Tibial nerve (tissue), 4 donors: ENCODE results near the gene HIP1. TPM values are rescaled to one million over a fixed set of nuclear protein-coding genes. Genes with fewer than 3 reads are reported as not detected.

ENCODE experiments used
- DNase-seq, 2 donors: peaks; one replicate each; pipeline ENCODE4 v3.0.0-alpha.2; 2019; ENCODE audit warnings: low spot score in 2 of 2
- H3K27ac ChIP-seq, 4 donors: fragments of 200-600 bp; sonication (generic) in 3 of 4; one replicate each; pipeline ENCODE4 v1.5.1; 2017 to 2019; ENCODE audit warnings: mild to moderate bottlenecking in 1 of 4
- H3K27me3 ChIP-seq, 2 donors: fragments of 200-600 bp; sonication (generic) in 1 of 2; one replicate each; pipeline versions ENCODE4 v1.5.1 to v1.6.0; 2017 to 2019
- H3K36me3 ChIP-seq, 3 donors: fragments of 200-600 bp; sonication (generic); one replicate each; pipeline ENCODE4 v1.5.1; 2018 to 2019
- H3K4me1 ChIP-seq, 4 donors: fragments of 200-600 bp; sonication (generic) in 3 of 4; one replicate each; pipeline ENCODE4 v1.5.1; 2017 to 2019
- H3K4me3 ChIP-seq, 4 donors: fragments of 200-600 bp; sonication (generic) in 3 of 4; one replicate each; pipeline ENCODE4 v1.5.1; 2017 to 2019; ENCODE audit warnings: mild to moderate bottlenecking in 1 of 4, moderate library complexity in 1 of 4
- H3K9me3 ChIP-seq, 4 donors: fragments of 200-600 bp; sonication (generic) in 3 of 4; one replicate each; pipeline ENCODE4 v1.5.1; 2017 to 2019
- CTCF ChIP-seq, 5 experiments: fragments of 200-600 bp in 3 of 5; fragments of 450-650 bp in 2 of 5; sonication (generic) in 3 of 5; IDR thresholded peaks; one replicate each; pipeline ENCODE4 v1.5.1; 2016 to 2019; ENCODE audit warnings: antibody characterized with exemption in 5 of 5, mild to moderate bottlenecking in 3 of 5, moderate library complexity in 2 of 5
- EP300 ChIP-seq, 2 donors: sonication (generic); formaldehyde crosslinking; IDR thresholded peaks; one replicate each; pipeline ENCODE4 v1.6.1; 2017; ENCODE audit warnings: antibody characterized with exemption in 2 of 2, mild to moderate bottlenecking in 1 of 2
- POLR2A ChIP-seq, 2 donors: fragments of 450-650 bp; IDR thresholded peaks; one replicate each; pipeline ENCODE4 v1.6.1; 2017; ENCODE audit warnings: antibody characterized with exemption in 2 of 2, mild to moderate bottlenecking in 2 of 2, moderate library complexity in 2 of 2
- WGBS, 2 donors: methylation state at CpG; one replicate each; pipeline ENCODE4 v1.1.5; 2018; 5-methylcytosine and 5-hydroxymethylcytosine counted together
- total RNA-seq, 4 donors: library from RNA; depleted of rRNA; stranded (reverse); fragments of >200 nt; gene quantifications; one replicate each; pipeline ENCODE4 v1.1.0, GENCODE V29; 2016

Gene HIP1
- total RNA-seq, 4 donors from 2014 or later = 43.2 to 59.7 (median 49.8) TPM

GRCh38 chr7:75691793-75692543, 46.8 kb downstream of the HIP1 start:
- DNase-seq = no peak

GRCh38 chr7:75690121-75690523, 48.6 kb downstream of the HIP1 start:
- H3K9me3 ChIP-seq = no peaks in the 10 kb centered on the region
- H3K36me3 ChIP-seq = no peaks in the 10 kb centered on the region
- no peak for DNase-seq
- no peak overlapping the region for H3K4me3 ChIP-seq
- no peak overlapping the region for H3K27ac ChIP-seq
- H3K27me3 ChIP-seq = no peaks in the 10 kb centered on the region
- WGBS, 2 donors = 85% methylated on average over 5 of the region's 5 CpGs
- H3K4me1 ChIP-seq = peaks cover 0 to 18% (median 2%) of the 10 kb centered on the region in 4 donors
- no peak for TF ChIP-seq EP300 (IDR thresholded peaks at IDR 0.05)
- no peak for TF ChIP-seq CTCF (IDR thresholded peaks at IDR 0.05)
- TF ChIP-seq POLR2A (IDR thresholded peaks at IDR 0.05) = no peak

More at GRCh38 chr7:75691793-75692543, 46.8 kb downstream of the HIP1 start:
- TF ChIP-seq CTCF (IDR thresholded peaks at IDR 0.05) = no peak
- TF ChIP-seq EP300 (IDR thresholded peaks at IDR 0.05) = no peak
- no peak for TF ChIP-seq POLR2A (IDR thresholded peaks at IDR 0.05)
- H3K9me3 ChIP-seq = no peaks in the 10 kb centered on the region
- no peaks in the 10 kb centered on the region for H3K36me3 ChIP-seq
- H3K4me3 ChIP-seq = no peak overlapping the region
- WGBS, 2 donors = 88 to 94% methylated on average over 4 of the region's 4 CpGs
- H3K4me1 ChIP-seq = peaks cover 0 to 18% (median 2%) of the 10 kb centered on the region in 4 donors
- no peak overlapping the region for H3K27ac ChIP-seq
- no peaks in the 10 kb centered on the region for H3K27me3 ChIP-seq

- no peaks in the 10 kb centered on the region for H3K9me3 ChIP-seq
- WGBS, 2 donors = 88 to 90% methylated on average over 20 of the region's 20 CpGs
- no peaks in the 10 kb centered on the region for H3K36me3 ChIP-seq
- no peaks in the 10 kb centered on the region for H3K27me3 ChIP-seq
- no peak for TF ChIP-seq POLR2A (IDR thresholded peaks at IDR 0.05)
- no peak for TF ChIP-seq CTCF (IDR thresholded peaks at IDR 0.05)
- TF ChIP-seq EP300 (IDR thresholded peaks at IDR 0.05) = no peak
- no peak overlapping the region for H3K4me3 ChIP-seq
- peaks cover 0 to 15% (median 2%) of the 10 kb centered on the region in 4 donors for H3K4me1 ChIP-seq
- no peak overlapping the region for H3K27ac ChIP-seq
- DNase-seq = no peak
Observed at GRCh38 chr7:75689246-75690099, 49.3 kb downstream of the HIP1 start.

- Histone ChIP-seq H3K36me3 (peaks cover 0 to 5% (median 0%) of the 10 kb centered on the region in 3 donors), H3K4me1 (peaks cover 0 to 15% (median 2%) of the 10 kb centered on the region in 4 donors), H3K27me3 (no peaks in the 10 kb centered on the region), H3K4me3 (no peak overlapping the region), H3K9me3 (no peaks in the 10 kb centered on the region), H3K27ac (peak overlapping the region in 2 of 4 donors; percentile 14 to 52)
- 24 to 25% methylated on average over 34 to 36 of the region's 37 CpGs for WGBS, 2 donors
- no peak for TF ChIP-seq EP300 (IDR thresholded peaks at IDR 0.05)
- DNase-seq = no peak
Observed at GRCh38 chr7:75688200-75689136, 50.3 kb downstream of the HIP1 start.
